Activated naive CD8-positive, alpha-beta T cell treated with anti-CD3 and anti-CD28 coated beads, Interleukin-2, amount 50 U/mL, for 16 hours (primary cell): ENCODE results near the gene METTL17.
"Not testable (repeated sequence)": the region's sequence is repeated elsewhere in the genome, so short reads cannot be mapped to it uniquely, and the experiment has no call there.

ENCODE experiments used
- DNase-seq: peaks from one replicate; pipeline ENCODE4 v3.0.0-alpha.2; 2020; ENCODE audit warnings: low read depth, low spot score

The METTL17 gene

DNA sequence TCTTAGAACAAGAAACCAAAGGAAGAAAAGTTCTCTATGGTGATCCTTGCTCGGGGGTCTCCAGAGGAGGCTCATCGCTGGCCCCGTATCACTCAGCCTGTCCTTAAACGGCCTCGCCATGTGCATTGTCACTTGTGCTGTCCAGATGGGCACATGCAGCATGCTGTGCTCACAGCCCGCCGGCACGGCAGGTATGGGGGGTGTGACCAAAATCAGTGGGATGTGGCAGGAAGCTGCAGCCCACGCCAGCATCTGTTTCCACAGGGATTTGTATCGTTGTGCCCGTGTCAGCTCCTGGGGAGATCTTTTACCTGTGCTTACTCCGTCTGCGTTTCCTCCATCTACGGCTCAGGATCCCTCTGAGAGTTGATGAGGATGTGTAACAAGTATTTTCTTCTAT lies 6.7 kb downstream of the METTL17 start:
- no peak for DNase-seq

- DNase-seq: no peak
These were observed 7.3 kb downstream of the METTL17 start for GRCh38 chr14:20997115-20997514.

DNA sequence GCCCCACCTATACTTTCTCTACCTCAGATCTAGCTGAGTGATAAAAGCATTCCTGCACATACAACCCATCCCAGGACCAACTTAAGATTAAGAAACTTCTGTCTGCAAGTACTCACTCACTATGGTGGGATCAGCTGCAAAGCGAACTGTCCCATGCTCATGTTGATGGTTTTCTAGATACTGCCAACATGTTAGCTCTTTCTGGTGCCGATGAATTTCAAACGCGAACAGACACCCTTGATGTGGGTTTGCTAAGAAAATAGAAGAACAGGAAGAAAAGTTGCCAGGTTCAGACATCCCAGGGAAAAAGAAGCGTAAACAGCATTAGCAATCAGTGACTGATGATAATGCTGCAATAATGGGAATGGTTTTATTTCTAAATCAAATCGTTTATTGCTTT lies 7.8 kb downstream of the METTL17 start:
- DNase-seq: no peak

- no peak for DNase-seq
These were observed 8.4 kb downstream of the METTL17 start for GRCh38 chr14:20998139-20998538.

- DNase-seq: no peak
These were observed 9.0 kb downstream of the METTL17 start, which contains the start of gene SLC39A2 for GRCh38 chr14:20998674-20999366. SLC39A2 (plus strand) TSS chr14:20999293; CDS start chr14:20999447, 154 bp downstream.

GRCh38 chr14:20999591-20999990 lies 9.8 kb downstream of the METTL17 start:
- DNase-seq: no peak

- DNase-seq: no peak
These were observed 11.4 kb downstream of the METTL17 start for GRCh38 chr14:21001218-21001617.

GRCh38 chr14:21003788-21004346 lies 14.1 kb downstream of the METTL17 start:
- DNase-seq: no peak

GRCh38 chr14:21009721-21010120 lies 19.9 kb downstream of the METTL17 start:
- not testable (repeated sequence) for DNase-seq

DNA sequence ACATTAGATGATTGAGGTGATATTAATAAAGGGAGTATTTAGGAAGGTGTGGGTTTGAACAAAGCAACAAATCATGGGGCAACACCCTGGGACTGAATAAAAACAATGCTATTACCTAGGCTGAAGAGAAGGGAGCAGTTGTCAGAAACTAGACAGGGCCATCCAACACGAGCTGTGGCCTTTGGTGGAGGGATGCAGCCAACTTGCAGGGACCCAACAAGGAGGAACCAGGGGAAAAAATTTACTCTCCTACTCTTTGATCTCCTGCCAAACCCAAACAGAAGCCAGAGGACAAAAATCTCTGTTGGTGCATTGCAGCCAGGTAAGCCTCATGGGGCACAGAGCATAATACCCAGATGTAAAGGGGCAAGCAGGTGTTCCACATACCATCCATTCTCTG lies 21.4 kb downstream of the METTL17 start:
- DNase-seq: no peak

- DNase-seq: peak; percentile 64
These were observed 25.0 kb downstream of the METTL17 start for GRCh38 chr14:21014761-21015190.

- DNase-seq: no peak
These were observed 25.5 kb downstream of the METTL17 start for GRCh38 chr14:21015312-21015711.

DNA sequence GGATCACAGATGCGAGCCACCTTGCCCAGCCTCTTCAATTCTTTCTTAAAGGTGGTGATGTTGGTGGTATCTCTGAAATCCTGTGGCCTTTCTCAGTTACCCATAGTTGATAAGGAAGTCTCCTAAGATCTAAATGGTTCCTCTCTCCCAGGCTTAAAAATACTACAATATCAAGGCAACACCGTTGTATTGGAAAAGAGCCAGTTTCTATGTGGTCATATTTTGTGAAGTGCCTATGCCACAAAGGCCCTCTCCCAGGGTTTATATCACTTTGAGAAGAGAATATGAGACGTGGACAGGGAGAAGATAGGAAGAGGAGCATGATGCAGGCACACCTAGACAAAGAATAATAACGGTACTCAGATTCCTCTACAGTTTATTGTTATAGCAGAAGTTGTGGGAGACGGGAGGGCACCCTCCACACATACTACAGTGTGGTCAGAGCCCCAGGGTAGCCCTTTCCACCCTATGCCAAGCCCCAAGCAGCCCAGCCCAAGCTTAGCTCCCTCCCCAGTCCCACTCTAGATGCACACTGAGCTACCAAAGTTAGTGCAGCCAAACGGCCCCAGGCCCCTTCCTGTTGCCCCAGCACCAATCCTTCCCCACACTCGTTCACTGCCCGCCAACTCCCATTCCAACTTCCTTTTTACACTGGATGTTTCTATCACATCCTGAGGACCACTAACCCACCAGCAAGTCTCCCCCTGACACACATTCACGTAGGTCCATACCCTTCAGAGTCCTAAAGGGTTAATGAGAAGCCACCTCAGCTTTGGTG lies 26.8 kb downstream of the METTL17 start:
- DNase-seq: no peak

DNA sequence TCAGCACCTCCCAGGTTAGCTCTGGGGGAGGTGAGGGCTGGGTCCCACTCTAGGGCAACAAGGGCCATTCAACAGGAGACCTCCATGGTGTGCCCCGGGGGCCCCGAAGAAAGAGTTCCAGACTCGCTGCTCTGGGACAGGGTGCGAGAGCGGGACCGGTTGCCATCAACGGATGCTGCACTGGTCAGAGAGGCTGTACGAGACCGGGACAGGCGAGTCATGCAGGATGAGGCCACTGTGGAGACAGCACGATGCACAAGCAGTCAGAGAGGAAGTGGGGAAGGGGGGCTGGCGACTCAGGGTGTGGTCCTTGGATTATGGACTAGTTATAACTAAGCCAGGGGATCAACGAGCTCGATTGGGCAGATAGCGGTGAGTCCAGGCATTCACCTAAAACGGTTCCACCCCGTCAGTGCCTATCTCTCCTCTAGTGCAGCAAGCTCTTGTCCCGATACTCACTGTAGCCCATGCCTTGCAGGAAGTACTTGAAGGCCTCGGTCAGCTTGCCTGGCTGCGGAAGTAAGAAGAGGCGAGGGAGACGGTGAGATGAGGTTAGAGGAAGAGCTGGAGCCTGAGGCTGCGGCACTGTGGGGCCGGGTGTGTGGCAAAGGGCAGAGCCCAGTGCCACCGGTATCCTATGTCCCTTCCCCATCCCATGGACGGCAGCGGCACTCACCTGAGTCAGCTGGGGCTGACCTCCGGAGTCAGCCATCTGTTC lies 27.9 kb downstream of the METTL17 start:
- DNase-seq: no peak

- no peak for DNase-seq
These were observed 28.5 kb downstream of the METTL17 start for GRCh38 chr14:21018286-21018685.

DNA sequence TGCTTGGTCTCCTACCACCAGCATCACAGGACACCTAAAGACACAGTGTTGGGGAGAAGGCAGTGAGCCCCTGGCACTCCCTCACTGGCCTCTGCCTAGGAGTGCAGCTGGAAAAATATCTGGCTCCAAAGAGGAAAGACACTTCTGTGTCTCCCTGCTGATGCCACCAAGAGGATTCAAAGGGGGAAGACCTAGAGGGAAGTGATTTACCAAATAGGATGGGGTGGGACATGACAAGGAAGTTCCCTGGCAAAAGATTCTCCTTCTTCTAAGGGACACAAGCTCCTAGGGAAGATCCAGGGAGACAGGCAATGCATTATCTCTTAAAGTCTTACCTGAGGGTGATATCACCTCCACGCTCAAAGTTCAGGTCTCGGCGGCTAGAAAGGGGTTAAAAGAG lies 29.0 kb downstream of the METTL17 start:
- no peak for DNase-seq

DNA sequence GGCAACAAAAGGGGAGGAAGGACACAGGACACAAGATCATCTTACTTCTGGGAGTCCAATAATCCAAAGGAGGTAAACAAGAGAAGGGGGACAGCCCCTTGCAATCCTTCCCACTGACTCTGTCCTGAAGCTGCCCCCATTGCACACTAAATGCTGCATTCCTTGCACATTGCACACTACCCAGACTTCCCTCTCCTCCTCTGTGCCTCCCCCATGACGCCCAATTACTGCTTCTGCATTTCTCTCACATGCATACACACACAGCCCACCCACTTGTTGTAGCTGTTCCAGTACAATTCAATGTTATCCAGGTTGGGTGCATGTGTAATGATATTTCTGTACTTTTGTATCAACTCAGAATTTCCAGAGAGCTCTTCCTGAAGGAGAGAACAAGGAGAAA lies 29.6 kb downstream of the METTL17 start:
- DNase-seq: no peak

DNA sequence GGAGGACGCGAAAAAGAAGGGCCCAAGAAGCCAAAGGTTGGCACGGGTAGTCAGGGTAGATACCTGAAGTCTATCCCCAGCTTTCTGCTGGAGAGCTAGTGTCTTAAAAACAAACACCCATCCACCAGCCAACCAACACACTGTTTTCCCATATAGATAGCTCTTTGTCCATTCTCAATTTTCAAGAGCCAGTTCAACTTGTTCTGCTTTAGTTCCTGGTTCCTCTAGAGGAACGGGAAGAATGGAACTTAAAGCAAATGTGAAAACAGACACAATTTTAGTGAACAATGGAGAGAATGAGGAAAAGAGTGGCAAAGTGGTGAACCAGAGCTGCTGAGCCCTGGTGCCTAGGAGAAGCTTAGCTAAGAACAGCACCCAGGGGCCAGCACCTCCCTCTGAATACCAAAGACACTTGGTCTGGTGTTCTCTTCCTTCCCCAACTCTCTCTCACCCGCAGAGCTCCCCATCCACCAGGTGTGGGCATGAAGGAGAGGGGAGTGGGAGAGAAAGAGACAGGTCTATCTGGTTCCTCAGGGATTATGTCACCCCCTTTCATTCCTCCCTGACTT lies 31.3 kb downstream of the METTL17 start:
- DNase-seq: no peak

GRCh38 chr14:21022686-21023085 lies 32.9 kb downstream of the METTL17 start:
- DNase-seq: no peak

- no peak for DNase-seq
These were observed 33.4 kb downstream of the METTL17 start for GRCh38 chr14:21023174-21023573.

DNA sequence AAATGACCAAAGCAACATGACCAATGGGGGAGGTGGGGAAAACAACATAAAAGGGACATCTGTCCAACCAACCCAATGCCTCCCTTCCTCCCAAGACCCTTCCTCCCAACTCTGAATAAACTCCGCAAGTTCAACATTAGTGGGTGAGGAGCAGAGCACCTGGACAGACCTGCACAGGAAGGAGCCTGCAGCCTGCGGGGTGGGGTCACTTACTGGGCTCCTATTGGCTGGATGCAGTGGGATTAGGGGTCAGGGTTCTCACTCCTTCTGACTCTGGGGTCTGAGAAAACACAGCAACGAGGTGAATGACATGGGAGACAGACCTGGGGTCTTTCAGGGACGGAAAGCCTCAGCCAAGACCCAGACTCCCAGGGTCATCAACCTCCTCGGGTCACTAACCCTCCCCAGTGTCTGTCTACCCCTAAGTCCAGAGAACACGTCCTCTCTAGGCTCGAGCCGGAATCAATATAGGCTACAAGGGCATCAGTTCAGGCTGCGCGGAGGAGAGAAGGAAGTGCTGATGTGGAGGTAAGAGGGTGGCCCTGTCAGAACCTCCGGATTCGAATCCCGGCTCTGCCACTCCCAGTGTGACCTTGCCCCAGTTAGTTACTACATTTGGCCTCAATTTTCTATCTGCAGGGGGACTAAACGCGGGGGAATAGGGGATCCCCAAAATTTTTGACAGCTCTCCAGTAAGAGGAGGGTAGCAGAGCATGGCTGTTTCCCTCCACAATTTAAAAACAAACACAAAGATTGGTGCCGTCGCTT lies 34.2 kb downstream of the METTL17 start:
- no peak for DNase-seq
